Endodermal cell (in vitro differentiated cells): Measurements from ENCODE around the gene UVRAG. TPM values are rescaled to one million over a fixed set of nuclear protein-coding genes. Genes with fewer than 3 reads are reported as not detected.

Experiments
- DNase-seq: peaks from one replicate; pipeline ENCODE4 v3.0.0-alpha.2; 2017
- H3K27ac ChIP-seq: 2 replicates; pipeline ENCODE4 v1.5.1; 2013; ENCODE audit warnings: mild to moderate bottlenecking, low read depth, low read length, moderate library complexity
- H3K27me3 ChIP-seq: 2 replicates; pipeline ENCODE4 v1.6.1; 2013; ENCODE audit warnings: mild to moderate bottlenecking, low read length, moderate library complexity; ENCODE audit not compliant: insufficient read depth, control insufficient read depth, poor library complexity, severe bottlenecking
- H3K36me3 ChIP-seq: 2 replicates; pipeline ENCODE4 v1.7.0; 2013; ENCODE audit warnings: mild to moderate bottlenecking, low read length, moderate library complexity; ENCODE audit not compliant: control insufficient read depth, insufficient read depth
- H3K4me1 ChIP-seq: one replicate; pipeline ENCODE4 v1.7.0; 2013; ENCODE audit warnings: low read length; ENCODE audit not compliant: control insufficient read depth, insufficient read depth
- H3K4me3 ChIP-seq: 2 replicates; pipeline ENCODE4 v1.5.1; 2013; ENCODE audit warnings: mild to moderate bottlenecking, low read length, moderate library complexity
- H3K9ac ChIP-seq: 2 replicates; pipeline ENCODE4 v1.6.1; 2013; ENCODE audit warnings: mild to moderate bottlenecking, low read length, moderate library complexity; ENCODE audit not compliant: poor library complexity, severe bottlenecking; ENCODE audit errors: extremely low read depth
- H3K9me3 ChIP-seq: 2 replicates; pipeline ENCODE4 v1.6.1; 2013; ENCODE audit warnings: mild to moderate bottlenecking, low read length, moderate library complexity; ENCODE audit not compliant: control insufficient read depth
- H3K27ac Mint-ChIP-seq: 2 replicates; pipeline ENCODE4 v1.8.0; 2020; ENCODE audit warnings: mixed read lengths
- H3K27me3 Mint-ChIP-seq: 2 replicates; pipeline ENCODE4 v1.8.0; 2021; ENCODE audit warnings: mild to moderate bottlenecking, mixed read lengths; ENCODE audit not compliant: insufficient read depth
- H3K36me3 Mint-ChIP-seq: 2 replicates; pipeline ENCODE4 v1.8.0; 2020; ENCODE audit warnings: low read depth, mixed read lengths
- H3K4me1 Mint-ChIP-seq: 2 replicates; pipeline ENCODE4 v1.8.0; 2020; ENCODE audit warnings: mixed read lengths
- H3K4me3 Mint-ChIP-seq: 2 replicates; pipeline ENCODE4 v1.8.0; 2020; ENCODE audit warnings: mild to moderate bottlenecking, moderate library complexity, mixed read lengths
- H3K9me3 Mint-ChIP-seq: 2 replicates; pipeline ENCODE4 v1.8.0; 2020; ENCODE audit warnings: mild to moderate bottlenecking, mixed read lengths
- CTCF ChIP-seq: fragments of 200-600 bp; sonication (generic); conservative IDR thresholded peaks from 2 replicates; pipeline ENCODE4 v1.5.0; 2021; ENCODE audit warnings: antibody characterized with exemption, mild to moderate bottlenecking
- whole genome bisulfite sequencing, 2 experiments: methylation state at CpG; one replicate each; pipeline versions ENCODE4 v1.1.5 to v1.1.7; 2013; ENCODE audit warnings: missing lambda C conversion rate in 2 of 2, mixed read lengths in 1 of 2; ENCODE audit not compliant: insufficient coverage in 1 of 2, insufficient read length in 1 of 2; 5-methylcytosine and 5-hydroxymethylcytosine counted together
- total RNA-seq, 2 donors: library from RNA; stranded (reverse); fragmentation: NEBNext Ultra II Directional in 1 of 2; extraction: Animal tissue kit (Norgen Biotek cat#: 25700) in 1 of 2; gene quantifications; 2 replicates in 1 of 2; 3 replicates in 1 of 2; pipeline ENCODE4 v1.2.1, GENCODE V29; 2021

Gene UVRAG
- total RNA-seq, 2 donors from 2014 or later = 19.7 to 34.9 TPM

- H3K9me3 Mint-ChIP-seq = no peaks in the 10 kb centered on the region
- Histone ChIP-seq H3K27me3 (no peaks in the 10 kb centered on the region), H3K9ac (no peak overlapping the region), H3K4me3 (no peak overlapping the region), H3K36me3 (no peaks in the 10 kb centered on the region), H3K27ac (no peak overlapping the region), H3K9me3 (no peaks in the 10 kb centered on the region), H3K4me1 (no peaks in the 10 kb centered on the region)
- TF ChIP-seq CTCF = no peak
- no peaks in the 10 kb centered on the region for H3K36me3 Mint-ChIP-seq
- H3K4me1 Mint-ChIP-seq = peaks cover 11% of the 10 kb centered on the region
- no peak for DNase-seq
- no peak overlapping the region for H3K27ac Mint-ChIP-seq
- 92 to 95% methylated on average over 5 to 7 of the region's 7 CpGs for WGBS, 2 experiments
- H3K27me3 Mint-ChIP-seq = peaks cover 40% of the 10 kb centered on the region
- no peak overlapping the region for H3K4me3 Mint-ChIP-seq
Measured at GRCh38 chr11:75781296-75781695, 33.7 kb upstream of the UVRAG start.

- Mint-ChIP-seq H3K9me3 (no peaks in the 10 kb centered on the region), H3K36me3 (no peaks in the 10 kb centered on the region), H3K27ac (no peak overlapping the region), H3K27me3 (peaks cover 36% of the 10 kb centered on the region), H3K4me3 (no peak overlapping the region), H3K4me1 (peaks cover 13% of the 10 kb centered on the region)
- H3K9me3 ChIP-seq = no peaks in the 10 kb centered on the region
- WGBS, 2 experiments = 89 to 98% methylated on average over 5 to 9 of the region's 9 CpGs
- no peak overlapping the region for H3K4me3 ChIP-seq
- DNase-seq = no peak
- no peak overlapping the region for H3K27ac ChIP-seq
- no peak for TF ChIP-seq CTCF
- H3K9ac ChIP-seq = no peak overlapping the region
- H3K36me3 ChIP-seq = no peaks in the 10 kb centered on the region
- H3K4me1 ChIP-seq = no peaks in the 10 kb centered on the region
- no peaks in the 10 kb centered on the region for H3K27me3 ChIP-seq
Measured at GRCh38 chr11:75781831-75782230, 33.2 kb upstream of the UVRAG start.

GRCh38 chr11:75782540-75783263 lies 32.3 kb upstream of the UVRAG start:
- 95 to 100% methylated on average over 3 to 4 of the region's 4 CpGs for WGBS, 2 experiments
- no peaks in the 10 kb centered on the region for H3K9me3 Mint-ChIP-seq
- no peak for TF ChIP-seq CTCF

More at GRCh38 chr11:75782540-75783263, 32.3 kb upstream of the UVRAG start:
- no peaks in the 10 kb centered on the region for H3K36me3 Mint-ChIP-seq
- no peaks in the 10 kb centered on the region for H3K27me3 ChIP-seq
- no peak overlapping the region for H3K4me3 ChIP-seq
- peaks cover 28% of the 10 kb centered on the region for H3K27me3 Mint-ChIP-seq
- no peaks in the 10 kb centered on the region for H3K9me3 ChIP-seq
- no peak overlapping the region for H3K27ac Mint-ChIP-seq
- H3K9ac ChIP-seq = no peak overlapping the region
- no peak overlapping the region for H3K27ac ChIP-seq
- H3K4me3 Mint-ChIP-seq = no peak overlapping the region
- no peaks in the 10 kb centered on the region for H3K36me3 ChIP-seq
- no peaks in the 10 kb centered on the region for H3K4me1 ChIP-seq
- H3K4me1 Mint-ChIP-seq = peaks cover 13% of the 10 kb centered on the region
- DNase-seq = no peak
